HG03280 (cell line): ENCODE results near the gene MAPKAP1.

Experiments used
- ATAC-seq: cut with Tn5 transposase; IDR thresholded peaks from one replicate; pipeline ENCODE4 v1.9.1; 2021; ENCODE audit warnings: mild to moderate bottlenecking, moderate library complexity; ENCODE audit not compliant: unreplicated experiment

MAPKAP1 gene

DNA sequence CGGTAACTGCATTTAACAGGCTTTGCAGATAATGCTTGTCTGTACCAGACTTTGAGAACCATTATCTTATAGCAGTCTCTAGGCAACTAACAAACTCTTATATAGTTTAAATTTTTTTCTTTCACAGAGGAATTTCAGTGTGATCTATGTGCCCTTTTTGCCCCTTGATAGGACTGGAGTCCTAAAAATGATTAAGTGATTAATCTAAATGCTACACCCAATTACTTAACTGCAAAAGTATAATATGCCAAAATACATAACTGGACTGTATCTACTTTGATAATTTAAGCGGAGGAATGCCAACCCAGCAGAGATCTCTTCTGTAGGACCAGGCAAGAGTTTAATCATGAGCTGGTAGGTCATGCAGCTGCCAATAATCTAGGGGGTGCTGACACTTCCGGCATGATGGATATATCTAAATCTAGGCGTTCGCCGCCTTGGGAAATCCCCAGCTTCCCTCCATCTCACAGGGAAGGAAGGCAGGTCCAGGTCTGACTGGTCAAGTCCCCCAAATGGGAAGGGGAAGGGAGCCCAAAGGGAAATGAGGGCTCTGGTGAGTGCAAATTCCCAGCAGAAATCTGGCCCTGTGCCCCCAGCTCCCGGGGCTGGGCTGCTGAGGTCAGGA, 239.8 kb downstream of the MAPKAP1 start:
- ATAC-seq = no peak

DNA sequence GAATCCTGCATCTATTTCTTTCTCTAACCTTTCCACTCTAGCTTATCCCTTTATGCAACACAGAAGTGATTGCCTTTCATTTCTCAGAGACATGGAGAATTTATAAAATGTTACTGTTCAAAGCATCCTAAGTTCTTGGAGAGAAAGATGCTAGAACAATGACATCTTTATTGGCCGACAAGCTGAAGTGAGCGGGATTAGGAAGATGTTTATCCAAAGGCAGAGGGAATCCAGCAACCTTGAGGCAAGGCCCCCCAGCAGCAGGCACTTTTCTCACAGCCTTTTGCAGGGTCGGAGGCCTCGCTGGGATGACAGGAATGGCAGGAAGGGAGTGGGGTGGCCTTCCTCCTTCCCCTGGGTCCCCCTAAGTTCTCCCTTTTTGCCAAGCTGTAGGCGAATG, 240.6 kb downstream of the MAPKAP1 start:
- no peak for ATAC-seq

DNA sequence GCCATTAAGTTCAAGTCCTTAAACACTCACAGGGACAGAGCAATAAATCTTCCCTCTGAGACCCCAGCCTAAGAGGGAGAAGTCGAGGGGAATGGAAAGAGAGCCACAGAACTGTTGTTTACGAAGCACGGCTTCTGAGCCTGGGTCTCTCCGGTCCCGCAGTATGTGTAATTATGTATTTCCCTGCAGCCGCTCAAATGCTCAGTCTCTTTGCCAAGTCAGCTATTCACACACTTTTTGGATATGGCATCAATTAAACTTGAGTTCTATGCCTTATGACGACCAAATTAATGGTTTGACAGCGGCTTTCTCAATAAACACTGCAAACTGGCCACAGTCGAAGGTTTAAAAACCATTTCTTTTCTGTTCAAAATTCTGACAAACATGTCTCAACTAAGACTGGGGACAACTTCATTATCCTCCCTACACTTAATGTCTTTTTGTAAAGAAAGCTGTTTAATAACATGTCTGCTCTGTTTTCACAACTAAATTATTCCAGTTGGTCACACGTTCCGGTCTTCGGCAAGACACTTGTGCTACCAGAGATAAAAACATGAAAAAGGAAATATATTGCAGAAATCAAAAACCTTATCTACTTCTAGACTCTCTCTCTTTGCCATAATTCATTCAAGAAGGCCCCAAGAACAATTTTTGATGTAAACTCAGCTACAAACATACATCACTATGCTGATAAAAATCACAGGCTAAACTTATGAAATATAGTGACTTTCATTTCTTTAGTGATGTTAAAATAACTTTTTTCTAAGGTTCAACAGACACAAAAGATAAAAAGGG, 242.2 kb downstream of the MAPKAP1 start:
- ATAC-seq = no peak

DNA sequence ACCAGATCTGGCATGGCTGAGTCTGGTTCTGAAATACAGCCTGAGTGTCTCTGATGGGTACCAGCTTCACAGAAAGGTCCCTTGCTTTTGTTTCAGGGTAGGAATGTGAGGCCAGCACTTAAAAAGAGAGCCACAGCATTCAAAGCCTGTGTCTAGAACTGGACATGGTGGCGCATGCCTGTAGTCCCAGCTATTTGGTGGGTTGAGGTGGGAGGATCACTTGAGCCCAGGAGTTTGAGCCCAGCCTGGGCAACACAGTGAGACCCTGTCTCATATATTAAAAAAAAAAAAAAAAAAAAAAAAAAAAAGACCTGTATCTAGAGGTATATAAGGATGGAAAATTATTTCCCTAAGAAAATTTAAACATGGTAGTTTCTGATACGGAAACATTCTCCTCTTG, 243.1 kb downstream of the MAPKAP1 start:
- no peak for ATAC-seq

DNA sequence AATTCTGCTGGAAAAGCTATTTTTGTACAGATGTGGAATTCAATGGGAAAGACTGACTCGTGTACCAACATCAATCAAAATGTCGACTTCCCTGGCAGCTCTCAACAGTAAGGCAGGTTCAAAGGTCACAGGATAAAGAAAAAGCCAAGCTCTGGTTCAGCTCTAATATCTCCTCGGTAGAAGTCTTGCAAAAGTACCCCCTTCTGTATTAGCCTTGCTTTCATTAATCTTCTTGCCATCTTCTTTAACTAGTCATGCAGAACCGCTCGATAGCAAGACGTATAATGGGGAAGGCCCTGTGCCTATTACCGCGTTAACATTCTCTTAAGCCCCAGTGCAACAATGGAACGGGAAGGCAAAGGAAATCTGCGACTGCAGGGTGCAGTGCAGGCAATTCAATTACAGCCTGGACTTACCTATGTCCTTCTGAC, 244.1 kb downstream of the MAPKAP1 start:
- no peak for ATAC-seq

DNA sequence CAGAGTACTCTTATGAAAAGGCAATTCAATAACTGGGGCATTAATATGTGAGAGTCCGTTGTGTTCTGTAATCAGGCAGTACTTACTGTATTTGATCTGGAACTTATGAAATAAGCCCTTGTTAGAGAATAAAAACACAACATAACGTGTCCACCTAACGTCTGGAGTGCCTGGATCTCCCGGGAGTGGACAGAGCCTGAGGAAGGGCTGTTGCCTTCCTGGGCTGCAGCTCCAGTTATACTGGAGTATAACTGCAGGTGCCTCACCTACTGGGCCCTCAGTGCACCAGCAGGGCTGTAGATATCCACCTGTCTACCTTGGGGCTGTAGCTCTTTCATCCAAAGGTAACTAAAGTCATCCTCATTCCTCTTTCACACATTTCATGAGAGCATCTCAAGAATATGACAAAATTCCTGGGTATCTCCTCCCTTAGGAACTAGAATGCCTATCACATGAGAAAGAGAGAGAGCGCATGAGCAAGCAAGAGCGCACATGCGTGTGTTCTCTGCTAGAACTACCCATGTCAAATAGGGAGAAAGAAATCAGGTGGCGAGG, 245.3 kb downstream of the MAPKAP1 start:
- ATAC-seq = no peak

DNA sequence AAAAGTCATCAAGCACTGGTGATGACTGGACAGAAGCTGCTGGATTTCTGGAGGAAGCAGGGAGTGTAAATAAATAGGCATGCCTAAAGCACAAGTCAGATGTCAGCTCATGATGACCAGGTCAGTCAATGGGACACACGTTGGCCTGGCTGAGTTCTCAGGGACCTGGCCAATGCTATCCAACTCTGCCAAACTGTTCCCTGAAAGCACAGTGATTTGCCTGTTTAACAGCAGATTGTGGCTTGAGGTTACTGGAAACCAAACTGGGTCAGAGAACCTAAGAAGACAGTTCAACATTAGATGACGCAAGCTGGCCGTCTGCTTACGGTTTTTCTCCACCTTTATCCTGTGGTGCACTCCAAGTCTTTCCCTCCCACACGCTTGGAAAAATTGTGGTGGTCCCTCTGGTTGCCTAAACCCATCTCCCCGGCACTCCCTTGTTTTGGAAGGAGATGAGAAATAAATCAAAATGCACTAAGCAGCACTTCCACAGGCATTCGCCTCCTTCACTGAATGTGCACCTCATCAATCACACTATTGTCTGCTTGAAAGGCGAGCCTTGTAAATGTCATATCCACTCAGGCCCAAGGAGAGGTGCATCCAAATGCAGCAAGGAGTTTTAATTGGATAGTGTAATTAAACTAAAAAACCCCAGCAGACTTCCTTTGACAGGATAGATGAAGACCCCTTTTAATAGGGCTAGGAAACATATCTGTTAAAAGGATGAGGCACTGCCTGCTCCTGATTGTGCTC, 245.9 kb downstream of the MAPKAP1 start:
- ATAC-seq = no peak

DNA sequence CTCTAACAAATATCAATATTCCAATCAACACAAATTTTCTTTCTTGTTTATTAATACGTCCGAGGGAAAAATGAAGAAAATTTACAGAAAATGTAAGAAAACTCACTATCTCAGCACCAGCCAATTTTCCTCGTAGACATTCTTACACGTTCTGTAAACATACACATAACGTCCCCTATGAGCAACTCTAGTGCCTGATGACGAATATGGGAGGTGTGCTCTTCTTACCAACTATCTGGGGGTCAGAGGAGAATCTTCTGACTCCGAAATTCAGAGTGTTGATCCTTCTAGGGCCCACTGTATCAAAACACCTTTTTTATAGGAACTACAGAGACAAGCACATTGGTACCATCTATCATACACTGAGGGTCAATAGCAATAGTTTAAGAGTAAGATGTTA, 246.7 kb downstream of the MAPKAP1 start:
- no peak for ATAC-seq

DNA sequence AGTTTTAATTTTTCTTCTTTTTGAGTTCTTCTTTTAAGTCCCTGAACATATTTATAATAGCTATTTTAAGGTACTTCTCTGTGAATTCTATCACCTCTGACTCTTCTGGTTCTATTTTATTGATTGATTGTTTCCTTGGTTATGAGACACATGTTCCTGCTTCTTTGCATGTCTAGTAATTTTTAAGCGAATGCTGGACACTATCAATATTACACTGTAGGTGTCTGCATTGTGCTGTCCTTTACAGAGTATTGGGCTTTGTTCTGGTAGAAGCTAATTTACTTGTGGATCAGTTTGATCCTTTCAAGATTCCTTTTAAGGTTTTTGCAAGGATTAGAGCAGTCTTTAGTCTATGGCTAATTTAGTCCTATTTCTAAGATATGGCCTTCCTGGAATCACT, 249.7 kb downstream of the MAPKAP1 start:
- ATAC-seq = no peak

DNA sequence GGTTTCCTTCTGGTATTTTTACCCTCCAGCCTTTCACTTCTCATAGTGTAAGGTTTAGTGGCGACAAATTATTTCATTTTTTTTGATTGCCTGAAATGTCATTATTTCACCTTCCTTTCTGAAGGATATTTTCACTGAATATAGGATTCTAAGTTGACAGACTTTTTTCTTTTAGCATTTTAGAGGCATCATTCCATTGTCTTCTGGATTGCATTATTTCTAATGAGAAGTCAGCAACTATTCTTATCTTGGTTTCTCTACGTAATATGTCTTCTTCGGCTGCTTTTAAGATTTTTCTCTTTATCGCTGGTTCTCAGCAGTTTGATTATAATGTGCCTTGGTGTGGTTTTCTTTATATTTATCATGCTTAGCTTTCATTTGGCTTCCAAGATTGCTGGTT, 251.1 kb downstream of the MAPKAP1 start:
- no peak for ATAC-seq

DNA sequence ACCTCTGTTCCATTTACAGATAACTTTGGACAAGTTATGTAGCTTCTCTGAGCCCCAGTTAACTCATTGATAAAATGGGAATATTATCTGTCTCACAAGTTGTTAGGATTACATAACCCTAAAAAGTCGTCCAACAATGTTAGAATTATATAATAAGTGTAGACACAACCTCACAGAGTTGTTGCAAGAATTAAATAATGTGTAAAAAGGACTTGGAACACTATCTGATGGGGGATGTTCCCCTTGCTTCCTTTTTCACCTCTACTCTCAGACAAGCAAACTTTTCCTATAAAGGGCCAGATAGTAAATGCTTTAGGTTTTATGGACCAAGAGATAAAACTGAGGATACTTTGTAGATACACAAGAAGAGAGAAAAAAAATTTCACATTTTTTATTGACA, 251.9 kb downstream of the MAPKAP1 start:
- no peak for ATAC-seq

DNA sequence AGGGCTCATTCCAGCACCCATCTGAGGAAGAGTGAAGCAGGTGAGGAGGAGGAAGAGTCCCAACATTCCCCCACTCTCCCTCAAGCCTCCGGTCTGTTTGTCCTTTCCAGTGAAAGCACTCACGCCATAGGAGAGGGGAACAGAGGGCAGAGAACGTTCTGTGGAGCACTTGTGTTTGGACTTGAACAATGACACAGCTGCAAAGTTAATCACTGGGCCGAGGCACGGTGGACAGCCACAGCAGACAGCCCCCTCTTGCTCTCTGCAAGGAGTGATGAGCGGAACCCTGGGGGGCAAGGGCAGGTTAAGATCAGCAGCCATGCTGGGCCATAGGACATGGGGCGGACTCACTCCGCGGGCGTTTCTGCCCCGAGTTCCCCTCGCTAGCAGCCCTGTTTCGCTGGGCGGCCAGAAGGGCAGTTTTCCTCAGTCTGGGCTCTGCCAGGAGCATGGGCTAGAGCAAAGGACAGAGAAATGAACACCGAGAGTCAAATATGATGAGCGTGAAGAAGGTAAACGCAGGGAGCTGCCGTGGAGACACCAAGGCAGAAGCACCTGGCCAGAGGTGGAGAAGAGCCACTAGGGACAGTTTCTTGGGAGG, 259.7 kb downstream of the MAPKAP1 start:
- no peak for ATAC-seq

DNA sequence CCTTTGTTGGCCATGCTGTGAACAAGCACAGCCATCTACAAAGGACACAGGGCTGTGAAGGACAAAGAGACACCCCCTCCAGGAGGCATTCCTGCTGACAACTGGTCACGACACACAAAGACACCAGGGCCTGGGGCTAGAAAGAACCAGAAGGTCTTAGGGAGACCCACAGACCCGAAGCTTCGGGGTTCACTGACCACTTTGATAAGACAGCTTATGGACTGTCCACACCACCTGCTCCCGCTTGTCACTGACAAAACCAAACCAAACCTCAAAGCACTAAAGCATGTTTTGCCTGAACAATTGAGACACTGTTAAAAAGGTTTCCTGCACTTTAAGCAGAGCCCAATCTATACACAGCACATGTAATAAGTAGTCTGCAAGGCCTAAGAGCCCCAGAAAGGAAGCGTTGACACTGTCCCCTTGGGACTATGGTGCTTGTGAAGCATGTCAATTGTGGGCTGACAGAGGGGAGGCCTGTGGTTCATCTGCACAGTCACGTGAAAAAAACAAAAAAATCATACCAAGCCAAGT, 260.4 kb downstream of the MAPKAP1 start:
- ATAC-seq = peak; percentile 73

DNA sequence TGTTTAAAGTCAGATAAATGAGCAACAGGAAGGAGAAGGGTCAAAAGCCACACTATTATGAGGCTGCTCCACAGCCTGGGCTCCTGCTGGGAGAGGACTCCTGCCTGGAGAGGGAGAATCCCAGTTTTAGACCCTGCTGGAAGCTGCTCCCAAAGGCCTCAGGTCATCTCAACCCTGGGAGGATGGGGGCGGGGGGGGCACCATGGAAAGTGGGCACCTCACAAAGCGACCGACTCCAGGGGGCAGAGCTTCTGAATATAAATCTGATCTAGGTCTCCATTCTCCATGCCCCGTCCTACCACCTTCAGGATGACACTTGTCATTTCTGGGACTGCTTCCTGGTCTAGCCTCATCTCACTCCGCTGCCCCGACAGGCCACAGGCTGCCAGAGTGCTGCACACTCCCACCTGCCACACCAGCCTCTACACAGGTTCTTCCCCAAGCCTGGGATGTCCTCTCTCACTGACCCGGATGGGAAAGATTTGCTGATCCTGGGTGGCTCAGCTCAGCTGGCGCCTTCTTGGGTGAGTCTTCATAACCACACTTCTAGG, 262.0 kb downstream of the MAPKAP1 start:
- no peak for ATAC-seq

DNA sequence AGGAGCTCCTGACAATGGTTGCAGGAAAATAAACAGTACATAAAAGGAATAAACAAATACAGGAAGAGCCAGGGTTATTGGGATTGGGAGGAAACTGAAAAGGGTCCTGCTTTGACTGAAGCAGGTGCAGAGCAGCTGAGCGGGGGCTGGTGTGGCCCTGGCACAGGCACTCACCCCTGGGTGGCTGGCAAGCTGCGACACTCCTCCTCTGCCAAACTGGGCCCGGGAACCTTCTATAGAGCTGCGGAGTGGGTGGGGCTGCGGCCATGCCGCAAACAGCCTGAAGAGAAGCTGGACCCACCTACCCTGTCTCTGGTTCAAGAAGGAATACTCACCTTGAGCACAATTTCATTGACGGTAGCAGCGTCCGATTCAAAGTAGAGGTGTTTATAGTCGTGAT, 262.8 kb downstream of the MAPKAP1 start:
- ATAC-seq = no peak

DNA sequence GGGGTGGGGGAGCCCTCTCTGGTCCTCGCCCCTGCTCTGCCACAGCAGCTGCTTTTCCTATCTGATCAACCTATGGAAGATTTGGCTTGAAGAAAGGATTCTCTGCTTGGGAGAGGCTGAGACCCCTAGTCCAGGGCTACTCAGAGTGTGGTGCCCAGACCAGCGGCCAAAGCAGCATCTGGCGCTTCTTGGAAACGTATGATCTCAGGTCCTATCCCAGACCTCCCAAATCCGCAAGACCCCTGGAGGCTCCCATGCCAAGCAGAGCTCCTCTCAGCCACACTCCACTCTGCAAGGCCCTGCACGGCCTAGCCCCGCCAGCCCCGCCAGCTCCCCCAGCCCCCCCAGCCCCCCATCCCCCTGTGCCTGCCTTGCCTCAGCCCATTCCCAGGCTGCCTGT, 263.6 kb downstream of the MAPKAP1 start:
- no peak for ATAC-seq

DNA sequence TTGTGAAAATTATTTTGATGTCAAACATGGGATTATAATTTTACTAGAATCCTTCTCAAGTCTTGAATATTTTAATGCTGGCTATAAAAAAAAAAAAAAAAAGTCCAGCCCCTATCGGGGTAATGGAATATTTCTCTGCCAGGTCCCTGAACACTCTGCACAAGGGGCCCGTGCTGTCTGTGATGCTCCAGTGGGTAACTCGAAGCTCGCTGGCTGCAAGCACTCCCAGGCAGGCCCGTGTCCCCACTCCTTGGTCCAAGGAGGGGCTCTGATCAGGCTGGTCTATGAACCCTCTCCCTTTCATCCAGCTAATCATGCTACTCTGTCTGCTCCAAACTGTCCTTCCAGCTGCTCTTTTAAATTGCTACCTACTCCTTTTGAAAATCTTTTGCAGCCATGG, 264.6 kb downstream of the MAPKAP1 start:
- ATAC-seq = no peak

DNA sequence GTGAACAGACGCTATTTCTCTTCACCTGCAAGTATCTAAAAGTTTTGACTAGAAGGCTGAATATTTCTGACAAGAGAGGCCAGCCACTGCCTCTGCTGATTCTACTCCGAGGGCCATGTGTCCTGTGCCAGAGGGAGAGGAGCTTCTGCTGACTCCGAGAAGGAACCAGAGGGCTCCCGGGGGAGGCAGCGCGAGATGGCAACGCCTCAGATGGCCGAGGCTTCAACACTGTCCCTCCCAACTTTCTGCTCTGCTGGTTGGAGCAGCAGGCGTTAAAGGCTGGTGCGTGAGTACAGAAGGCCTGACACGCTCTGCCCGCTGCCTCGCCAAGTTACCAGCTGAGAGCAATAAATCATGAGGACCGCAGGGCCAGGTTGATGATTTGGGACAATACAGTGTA, 266.6 kb downstream of the MAPKAP1 start:
- ATAC-seq = no peak

DNA sequence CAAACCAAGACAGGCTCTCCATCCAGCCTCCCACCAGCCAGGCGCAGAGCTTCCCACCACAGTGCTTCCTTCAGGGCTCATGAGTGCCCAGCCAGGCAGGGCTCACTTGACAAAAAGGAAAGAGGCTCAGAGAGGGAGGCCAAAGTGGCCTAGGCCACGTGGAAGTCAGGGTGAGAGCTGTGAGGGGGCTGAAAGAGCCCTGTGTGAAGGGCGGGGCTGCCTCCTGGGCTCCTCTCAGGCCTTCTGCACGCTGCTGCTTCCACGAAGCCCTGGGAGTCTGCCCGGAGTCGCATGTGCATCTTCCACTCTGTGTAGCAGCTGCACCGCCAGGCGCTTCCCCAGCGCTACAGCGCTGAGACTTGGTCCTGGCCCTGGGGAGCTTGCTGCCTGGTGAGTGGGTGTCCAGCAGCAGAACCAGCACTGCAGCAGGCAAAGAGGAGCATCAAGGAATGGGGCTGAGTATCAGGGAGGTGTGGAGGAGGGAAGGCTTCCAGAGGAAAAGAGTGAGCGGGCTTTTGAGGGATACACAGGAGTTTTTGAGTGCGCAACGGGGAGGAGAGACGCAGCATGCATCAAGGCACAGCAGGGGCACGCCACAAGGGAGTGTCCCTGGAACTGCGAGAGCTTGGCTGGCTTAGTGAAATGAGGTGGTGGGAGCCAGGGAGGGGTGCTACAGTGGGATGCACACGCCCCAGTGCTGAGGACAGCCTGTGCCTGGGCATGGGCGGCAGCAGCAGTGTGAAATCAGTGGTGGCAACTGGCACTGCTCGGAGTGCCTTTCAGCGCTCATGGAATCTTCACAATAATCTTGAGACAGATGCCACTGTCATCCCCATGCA, 267.4 kb downstream of the MAPKAP1 start:
- no peak for ATAC-seq
